Suppressor macrophage (primary cell): Measurements from ENCODE around the gene ZNF862.
A peak's percentile ranks its signal among the peaks of the same experiment; 100 is the strongest.

ENCODE experiments used
- DNase-seq, 4 experiments: peaks; one replicate each; pipeline ENCODE4 v3.0.0-alpha.2; 2020 to 2022
- total RNA-seq, 17 experiments: gene quantifications; one replicate each; lab custom pipeline; 2026; ENCODE audit warnings: mixed read lengths in 6 of 17, inconsistent platforms in 3 of 17; lab: John Stamatoyannopoulos, UW

The ZNF862 gene
- 1.8 to 16.2 (median 7.3) reads per million in 17 experiments for total RNA-seq

DNA sequence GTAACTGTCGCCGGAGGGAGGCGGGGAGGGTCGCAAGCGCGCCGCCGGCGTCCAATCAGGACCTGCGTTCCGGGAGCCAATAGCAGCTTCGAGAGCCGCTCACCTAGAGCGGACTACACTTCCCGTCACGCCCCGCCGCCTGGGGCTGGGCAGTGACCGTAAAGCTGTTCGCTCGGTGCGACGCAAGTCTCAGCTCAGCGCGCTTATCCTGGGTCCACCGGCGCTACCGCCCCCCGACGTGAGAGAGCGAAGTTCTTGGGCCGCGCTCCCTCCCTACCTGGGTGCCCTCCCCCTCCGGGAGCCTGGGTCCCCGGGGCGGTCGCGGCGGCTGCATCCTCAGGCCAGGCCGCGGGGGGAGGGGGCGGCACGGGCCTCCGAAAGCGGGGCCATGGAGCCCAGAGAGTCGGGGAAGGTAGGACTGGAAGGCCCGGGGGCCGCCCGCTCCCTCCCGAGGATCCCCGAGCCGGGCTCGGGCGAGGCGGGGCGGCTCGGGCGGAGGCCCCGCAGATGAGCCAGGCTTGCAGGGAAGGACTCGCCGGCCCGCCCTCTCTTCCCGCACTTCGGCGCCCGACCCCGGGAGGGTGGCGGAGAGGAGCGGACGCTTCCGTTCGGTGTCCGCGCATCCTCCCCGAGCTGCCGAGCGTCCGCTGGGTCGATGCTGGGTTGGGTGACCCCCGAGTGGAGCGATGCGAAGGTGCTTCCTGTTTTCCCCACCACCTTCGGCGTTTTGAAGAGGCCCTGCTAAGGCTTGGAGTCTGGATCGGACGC is at the start of gene ZNF862:
Gene ZNF862 (plus strand): TSS at position 152 of the 768 bp plus-strand sequence. CDS start 237 bp downstream, at position 389.
- peak; percentile 96 to 99 (median 98) for DNase-seq

DNA sequence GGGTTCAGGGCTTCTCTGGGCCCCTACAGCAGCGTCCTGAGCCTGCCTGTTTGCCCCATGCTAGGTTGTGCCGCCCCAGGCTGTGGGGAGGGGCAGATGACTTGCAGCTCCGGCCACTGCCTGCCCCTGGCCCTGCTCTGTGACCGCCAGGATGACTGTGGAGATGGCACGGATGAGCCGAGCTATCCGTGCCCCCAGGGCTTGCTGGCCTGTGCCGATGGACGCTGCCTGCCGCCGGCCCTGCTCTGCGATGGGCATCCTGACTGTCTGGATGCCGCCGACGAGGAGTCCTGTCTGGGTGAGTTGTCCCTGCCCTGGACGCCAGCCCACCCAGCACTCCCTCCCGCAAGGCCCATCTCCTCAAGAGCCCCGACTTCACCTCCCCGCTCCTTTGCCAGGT is 49.1 kb upstream of the ZNF862 start:
- DNase-seq = no peak

DNA sequence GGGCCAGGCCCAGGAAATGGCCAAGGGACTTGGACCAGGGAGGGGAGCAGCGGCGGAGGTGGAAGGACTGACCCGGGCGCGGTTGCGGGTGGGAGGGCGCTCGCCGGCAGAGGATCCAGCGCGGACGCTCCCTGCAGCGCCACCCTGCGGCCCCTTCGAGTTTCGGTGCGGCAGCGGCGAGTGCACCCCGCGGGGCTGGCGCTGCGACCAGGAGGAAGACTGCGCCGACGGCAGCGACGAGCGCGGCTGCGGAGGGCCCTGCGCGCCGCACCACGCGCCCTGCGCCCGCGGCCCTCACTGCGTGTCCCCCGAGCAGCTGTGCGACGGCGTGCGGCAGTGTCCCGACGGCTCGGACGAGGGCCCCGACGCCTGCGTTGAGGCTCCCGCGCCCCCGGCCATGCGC is 48.0 kb upstream of the ZNF862 start:
- peak; percentile 59 to 88 (median 72) for DNase-seq

DNA sequence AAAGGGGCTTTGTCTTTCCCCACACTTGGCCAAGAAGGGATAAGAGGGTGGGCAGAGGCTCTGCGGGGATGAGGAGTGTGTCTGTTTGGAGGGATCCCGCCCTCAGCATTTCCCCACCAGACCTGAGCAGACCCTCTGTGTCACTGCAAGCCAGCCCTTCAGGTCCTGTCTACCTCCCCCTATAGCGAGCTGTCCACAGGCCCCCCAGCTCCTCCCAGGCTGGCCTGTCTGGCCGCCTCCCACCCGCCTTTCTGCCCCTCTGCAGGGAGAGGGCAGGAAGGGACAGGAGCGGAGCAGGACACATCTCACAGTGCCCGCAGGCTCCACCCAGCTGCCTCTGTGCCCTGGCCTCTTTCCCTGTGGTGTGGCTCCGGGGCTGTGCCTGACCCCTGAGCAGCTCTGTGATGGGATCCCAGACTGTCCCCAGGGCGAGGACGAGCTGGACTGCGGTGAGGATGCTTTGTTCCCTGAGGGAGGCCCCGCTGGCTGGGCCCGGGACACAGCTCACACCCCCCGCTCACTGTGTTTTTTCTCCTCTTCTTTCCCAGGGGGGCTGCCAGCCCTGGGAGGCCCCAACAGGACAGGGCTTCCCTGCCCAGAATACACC is 47.3 kb upstream of the ZNF862 start:
- no peak for DNase-seq

DNA sequence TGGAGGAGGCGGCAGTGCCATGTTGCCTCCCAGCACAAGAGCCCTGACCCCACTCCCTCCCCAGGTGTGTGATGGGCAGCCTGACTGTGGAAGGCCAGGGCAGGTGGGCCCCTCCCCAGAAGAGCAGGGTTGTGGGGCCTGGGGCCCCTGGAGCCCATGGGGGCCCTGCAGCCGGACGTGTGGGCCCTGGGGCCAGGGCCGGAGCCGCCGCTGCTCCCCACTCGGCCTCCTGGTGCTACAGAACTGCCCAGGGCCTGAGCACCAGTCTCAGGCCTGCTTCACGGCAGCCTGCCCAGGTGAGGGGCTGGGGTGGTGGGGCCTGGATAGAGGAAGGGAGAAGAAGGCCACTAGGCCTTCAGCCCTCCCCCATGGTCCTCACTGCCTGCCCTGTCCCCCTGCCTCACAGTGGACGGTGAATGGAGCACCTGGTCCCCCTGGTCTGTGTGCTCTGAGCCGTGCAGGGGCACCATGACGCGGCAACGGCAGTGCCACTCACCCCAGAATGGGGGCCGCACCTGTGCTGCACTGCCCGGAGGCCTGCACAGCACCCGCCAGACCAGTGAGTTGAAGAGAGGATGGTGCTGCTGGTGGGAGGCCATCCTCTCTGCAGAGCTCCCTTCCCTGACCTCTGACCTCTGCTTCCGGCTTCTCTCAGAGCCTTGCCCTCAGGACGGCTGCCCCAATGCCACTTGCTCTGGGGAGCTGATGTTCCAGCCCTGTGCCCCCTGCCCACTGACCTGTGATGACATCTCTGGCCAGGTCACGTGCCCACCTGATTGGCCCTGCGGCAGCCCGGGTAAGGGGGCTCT is 46.6 kb upstream of the ZNF862 start:
- DNase-seq = no peak

DNA sequence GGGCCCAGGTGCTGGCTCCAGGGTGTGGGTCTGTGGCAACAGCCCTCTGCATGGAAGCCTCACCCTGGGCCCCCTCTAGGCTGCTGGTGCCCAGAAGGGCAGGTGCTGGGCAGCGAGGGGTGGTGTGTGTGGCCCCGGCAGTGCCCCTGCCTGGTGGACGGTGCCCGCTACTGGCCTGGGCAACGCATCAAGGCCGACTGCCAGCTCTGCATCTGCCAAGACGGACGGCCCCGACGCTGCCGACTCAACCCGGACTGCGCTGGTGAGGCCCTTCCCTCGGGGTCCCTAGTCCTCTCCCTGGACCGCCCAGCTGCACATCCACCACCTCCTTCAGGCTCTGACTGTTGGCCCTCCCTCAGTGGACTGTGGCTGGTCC is 46.0 kb upstream of the ZNF862 start:
- DNase-seq = no peak

DNA sequence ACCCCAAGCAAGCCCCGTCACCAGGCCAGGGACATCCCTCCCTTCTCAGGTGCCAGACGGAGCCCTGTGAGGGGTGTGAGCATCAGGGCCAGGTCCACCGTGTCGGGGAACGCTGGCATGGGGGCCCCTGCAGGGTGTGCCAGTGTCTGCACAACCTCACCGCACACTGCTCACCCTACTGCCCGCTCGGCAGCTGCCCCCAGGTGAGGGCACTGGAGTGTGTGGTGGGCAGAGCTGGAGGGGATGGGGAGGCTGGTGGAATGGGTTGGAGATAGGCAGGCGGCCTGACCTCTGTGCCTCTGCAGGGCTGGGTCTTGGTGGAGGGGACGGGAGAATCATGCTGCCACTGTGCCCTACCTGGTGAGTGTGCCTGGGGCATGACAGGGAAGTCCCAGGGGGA is 44.9 kb upstream of the ZNF862 start:
- no peak for DNase-seq

DNA sequence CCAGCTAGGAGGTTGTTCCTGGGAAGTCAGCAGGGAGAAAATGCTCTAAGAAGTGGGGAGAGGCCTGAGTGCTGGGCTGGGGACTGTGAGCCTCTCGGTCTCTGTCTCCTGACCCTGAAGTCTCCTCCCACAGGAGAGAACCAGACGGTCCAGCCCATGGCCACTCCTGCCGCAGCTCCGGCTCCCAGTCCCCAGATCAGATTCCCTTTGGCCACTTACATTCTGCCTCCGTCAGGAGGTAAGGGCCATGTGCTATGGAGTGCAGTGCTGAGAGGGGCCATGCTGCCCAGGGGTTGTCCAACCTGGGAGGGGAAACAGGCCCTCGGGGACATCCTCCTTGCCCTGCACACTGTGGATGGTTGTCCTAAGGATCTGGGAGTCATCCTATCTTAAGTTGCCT is 43.5 kb upstream of the ZNF862 start:
- DNase-seq = no peak

DNA sequence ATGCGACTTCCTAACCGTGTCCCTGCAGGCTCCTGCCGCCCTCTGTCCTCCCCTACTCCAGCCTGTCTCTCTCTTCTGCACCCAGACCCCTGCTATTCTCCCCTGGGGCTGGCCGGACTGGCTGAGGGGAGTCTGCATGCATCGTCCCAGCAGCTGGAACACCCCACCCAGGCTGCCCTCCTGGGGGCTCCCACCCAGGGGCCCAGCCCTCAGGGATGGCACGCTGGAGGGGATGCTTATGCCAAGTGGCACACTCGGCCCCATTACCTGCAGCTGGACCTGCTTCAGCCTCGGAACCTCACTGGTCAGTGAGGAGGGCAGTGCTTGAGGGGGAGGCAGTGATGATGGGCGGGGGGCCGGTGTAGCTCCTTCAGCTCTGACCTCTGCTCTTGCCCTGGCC is 43.0 kb upstream of the ZNF862 start:
- DNase-seq = no peak

DNA sequence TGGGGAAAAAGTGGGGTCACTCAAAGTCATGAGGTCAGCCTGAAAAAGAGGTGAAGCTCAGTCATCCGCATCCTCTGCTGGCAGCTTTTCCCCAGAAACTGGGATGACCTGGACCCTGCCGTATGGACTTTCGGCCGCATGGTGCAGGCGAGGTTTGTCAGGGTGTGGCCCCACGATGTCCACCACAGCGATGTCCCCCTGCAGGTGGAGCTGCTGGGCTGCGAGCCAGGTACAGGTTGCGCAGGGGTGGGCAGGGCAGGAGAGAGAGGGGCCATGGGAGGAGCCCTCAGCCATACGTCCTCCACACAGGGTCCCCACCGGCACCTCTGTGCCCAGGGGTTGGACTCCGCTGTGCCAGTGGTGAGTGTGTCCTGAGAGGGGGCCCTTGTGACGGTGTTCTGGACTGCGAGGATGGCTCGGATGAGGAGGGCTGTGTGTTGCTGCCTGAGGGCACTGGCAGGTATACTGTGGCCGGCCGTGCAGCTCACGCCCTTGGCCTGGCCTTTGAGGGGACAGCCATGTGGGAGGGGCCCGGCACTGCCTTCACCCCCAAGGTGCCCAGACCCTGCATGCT is 41.8 kb upstream of the ZNF862 start:
- no peak for DNase-seq

DNA sequence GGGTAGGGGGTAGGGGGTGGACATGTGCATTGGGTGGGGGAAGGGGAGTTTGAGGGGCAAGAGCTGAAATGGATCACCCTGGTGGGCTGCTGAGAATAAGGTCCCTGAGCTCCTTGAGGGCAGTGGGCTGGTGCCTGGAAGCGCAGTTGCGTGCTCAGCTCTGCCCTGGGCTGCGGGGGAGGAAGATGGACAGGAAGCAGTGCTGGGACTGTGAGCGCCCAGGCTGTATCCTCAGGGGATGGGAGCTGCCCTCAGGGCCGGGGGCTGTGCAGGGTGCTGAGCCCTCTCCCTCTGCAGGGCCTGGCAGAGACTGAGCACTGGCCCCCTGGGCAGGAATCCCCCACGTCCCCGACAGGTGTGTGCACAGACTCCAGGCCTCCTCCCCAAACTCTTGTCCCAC is 40.4 kb upstream of the ZNF862 start:
- no peak for DNase-seq

DNA sequence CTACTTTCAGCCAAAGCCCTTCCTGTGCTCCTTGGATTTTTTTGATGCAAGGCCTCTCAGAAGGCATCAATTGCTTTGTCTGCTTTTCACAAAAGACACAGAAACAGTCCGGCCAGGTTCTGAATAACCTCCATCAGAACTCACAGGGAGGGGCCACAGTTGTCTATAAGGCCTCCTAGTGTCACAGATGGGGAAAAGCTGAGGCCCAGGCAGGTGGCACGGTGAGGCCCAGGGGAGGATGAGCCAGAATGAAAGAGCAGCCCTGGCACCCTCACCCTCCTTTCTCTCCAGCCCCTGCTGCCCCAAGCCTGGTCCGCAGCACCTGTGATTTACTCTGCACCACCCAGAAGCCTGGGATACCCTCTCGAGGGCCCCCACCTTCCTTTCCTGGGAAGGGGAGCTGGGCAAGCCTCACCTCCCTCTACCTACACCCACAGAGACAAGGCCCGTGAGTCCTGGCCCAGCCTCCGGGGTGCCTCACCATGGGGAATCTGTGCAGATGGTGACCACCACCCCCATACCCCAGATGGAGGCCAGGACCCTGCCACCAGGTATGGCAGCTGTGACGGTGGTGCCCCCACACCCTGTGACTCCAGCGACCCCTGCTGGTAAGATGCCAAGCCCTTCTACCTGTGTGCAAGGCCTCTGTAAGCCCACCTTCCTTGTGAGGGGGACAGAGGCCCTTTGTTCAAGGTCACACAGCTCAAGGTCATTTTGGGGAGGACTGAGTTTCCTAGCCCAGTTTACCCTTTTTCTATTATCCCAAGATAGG is 38.6 kb upstream of the ZNF862 start:
- peak; percentile 20 to 63 (median 43) for DNase-seq

DNA sequence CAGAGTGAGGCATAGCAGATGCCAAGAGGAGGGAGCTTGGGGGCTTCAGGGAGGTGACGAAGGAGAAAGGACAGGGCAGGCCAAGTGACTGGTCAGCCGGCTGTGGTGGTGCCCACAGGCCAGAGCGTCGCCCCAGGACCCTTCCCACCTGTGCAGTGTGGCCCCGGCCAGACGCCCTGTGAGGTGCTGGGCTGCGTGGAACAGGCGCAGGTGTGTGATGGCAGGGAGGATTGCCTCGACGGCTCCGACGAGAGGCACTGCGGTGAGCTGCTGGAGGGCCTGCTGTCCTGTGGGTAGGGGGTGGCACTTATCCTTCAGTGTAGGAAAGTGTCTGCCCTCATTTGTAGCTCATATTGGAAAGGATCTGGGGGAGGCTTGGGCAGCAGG is 38.0 kb upstream of the ZNF862 start:
- DNase-seq = no peak

DNA sequence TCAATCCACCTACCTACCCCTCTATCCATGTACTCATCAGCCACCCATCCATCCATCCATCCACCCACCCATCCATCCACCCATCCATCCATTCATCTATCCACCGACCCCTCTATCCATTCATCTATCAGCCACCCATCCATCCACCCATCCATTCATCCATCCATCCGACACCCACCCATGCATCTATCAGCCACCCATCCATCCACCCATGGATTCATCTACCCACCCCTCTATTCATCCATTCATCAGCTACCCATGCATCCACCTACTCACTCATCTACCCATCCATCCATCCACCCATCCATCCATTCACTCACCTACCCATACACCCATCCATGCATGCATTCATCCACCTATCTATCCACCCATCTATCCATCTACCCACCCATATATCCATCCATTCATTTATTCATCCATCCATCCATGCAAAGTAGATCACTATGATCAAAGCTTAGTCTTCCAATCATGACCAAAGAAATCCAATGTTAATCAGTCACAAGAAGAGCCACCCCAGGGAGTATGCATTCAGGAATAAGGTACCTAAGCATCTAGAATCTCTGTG is 37.1 kb upstream of the ZNF862 start:
- DNase-seq = no peak

DNA sequence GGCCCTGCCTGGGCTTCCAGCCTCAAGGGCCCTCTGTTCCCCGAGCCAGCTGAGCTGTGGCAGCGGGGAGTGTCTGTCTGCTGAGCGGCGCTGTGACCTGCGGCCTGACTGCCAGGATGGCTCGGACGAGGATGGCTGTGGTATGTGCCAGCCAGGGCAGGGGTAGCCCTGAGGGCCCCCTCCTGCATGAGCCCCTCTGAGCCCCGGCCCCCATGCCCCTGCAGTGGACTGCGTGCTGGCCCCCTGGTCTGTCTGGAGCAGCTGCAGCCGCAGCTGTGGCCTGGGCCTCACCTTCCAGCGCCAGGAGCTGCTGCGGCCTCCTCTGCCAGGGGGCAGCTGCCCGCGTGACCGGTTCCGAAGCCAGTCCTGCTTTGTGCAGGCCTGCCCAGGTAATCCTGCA is 36.4 kb upstream of the ZNF862 start:
- no peak for DNase-seq

DNA sequence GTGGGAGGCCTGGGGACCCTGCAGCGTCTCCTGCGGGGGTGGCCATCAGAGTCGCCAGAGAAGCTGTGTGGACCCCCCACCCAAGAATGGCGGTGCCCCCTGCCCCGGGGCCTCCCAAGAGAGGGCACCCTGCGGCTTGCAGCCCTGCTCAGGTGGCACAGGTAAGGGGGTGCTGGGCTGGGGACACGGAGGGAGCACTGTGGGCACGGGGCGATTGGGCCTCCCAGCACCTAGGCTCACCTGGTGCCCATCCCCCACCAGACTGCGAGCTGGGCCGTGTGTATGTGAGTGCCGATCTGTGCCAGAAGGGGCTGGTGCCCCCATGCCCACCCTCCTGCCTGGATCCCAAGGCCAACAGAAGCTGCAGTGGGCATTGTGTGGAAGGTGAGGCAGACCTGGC is 35.2 kb upstream of the ZNF862 start:
- no peak for DNase-seq

DNA sequence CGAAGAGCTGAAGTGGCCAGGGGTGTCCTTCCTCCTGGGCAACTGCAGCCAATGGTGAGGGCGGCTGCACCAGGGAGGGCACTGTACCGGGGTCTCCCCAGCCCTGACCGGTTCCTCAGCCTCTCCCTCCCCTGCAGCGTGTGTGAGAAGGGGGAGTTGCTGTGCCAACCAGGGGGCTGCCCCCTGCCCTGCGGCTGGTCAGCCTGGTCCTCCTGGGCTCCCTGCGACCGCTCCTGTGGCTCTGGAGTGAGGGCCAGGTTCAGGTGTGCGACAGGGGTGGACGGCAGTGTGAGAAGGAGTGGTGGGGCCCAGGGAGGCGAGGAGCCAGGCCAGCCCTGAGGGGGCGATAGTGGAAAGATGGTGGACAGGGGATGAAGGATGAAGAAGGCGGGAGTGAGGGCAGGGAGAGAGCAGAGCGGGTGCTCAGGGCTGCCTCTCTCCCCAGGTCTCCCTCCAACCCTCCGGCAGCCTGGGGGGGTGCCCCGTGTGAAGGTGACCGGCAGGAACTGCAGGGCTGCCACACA is 34.6 kb upstream of the ZNF862 start:
- DNase-seq = no peak

DNA sequence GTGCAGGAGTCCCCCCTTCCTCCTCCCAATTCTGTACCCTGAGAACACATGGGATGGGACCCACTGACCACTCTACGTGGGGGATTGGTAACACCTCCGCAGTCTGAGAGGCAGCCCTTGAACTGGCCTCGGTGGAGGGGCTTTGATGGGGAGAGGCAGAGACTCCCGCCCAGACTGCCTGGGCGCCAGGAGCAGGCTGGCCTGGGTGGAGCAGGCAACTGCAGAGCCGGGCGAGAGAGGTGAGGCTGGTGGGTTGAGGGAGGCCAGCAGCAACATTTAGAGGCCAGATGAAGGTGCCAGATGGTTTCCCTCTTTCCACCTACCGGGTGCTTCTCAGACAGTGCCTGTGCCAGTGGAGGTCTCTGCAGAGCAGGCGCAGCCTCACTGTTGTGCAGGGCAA is 34.1 kb upstream of the ZNF862 start:
- no peak for DNase-seq

DNA sequence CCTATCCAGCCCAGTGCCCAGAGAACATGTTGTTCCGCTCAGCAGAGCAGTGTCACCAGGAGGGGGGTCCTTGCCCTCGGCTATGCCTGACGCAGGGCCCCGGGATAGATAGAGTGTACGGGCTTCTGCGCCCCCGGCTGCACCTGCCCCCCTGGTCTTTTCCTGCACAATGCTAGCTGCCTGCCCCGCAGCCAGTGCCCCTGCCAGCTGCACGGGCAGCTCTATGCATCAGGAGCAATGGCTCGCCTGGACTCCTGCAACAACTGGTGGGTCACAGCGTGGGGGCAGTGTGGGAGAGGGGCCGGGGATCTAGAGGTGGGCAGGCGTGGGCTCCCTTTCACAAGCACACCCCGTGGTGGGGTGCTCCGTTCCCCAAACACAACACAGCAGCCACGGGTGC is 31.4 kb upstream of the ZNF862 start:
- DNase-seq = no peak

DNA sequence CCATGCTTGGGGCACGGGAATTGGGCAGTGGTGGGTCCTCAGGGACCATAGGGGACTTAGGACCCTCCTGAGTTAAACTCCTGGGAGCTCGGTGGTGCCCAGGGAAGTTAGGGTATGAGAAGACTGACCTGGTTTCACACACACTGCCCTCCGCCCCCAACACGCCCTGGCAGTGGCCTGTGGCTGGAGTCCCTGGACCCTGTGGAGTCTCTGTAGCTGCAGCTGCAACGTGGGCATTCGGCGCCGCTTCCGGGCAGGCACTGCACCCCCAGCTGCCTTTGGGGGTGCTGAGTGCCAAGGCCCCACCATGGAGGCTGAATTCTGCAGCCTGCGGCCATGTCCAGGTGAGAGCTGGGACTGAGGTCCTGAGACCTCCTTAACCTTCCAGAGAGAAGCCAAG is 29.9 kb upstream of the ZNF862 start:
- no peak for DNase-seq

DNA sequence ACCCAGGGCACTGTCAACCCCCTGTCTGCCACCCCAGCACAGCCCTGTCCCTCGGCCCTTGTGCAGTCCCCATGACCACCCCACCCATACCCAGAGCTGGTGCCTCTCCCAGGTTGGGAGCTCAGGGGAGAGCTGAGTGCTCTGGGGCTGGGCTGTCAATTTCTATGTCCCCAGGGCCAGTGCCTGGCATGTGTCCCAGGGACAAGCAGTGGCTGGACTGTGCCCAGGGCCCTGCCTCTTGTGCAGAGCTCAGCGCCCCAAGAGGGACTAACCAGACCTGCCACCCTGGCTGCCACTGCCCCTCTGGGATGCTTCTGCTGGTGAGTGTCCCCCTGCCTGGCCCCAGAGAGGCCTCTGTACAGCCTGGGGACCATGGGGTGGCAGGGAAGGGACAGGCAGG is 29.0 kb upstream of the ZNF862 start:
- DNase-seq = no peak

DNA sequence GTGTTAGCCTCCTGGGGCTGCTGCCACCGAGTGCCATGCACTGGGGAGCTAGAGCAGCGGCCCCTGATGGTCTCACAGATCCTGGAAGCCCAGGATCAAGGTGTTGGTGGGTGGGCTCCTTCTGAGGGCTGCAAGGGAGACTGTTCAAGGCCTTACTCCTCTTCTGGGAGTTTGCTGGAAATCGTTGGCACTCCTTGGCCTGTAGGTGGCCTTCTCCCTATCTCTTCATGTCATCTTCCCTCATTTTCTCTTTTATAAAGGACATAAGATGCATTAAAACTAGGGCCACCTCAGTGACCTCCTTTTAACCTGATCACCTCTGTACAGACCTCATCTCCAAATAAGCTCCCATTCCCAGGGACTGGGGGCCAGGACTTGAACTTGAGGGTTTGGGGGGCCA is 27.0 kb upstream of the ZNF862 start:
- DNase-seq = peak in 1 of 4 experiments; percentile 7
